Activated CD4-positive, alpha-beta T cell treated with anti-CD3 and anti-CD28 coated beads, Interleukin-2, amount 50 U/mL, for 16 hours (primary cell): ENCODE data around the gene MPPED2.

ENCODE experiments used
- DNase-seq: peaks from one replicate; pipeline ENCODE4 v3.0.0-alpha.2; 2020

Gene MPPED2

DNA sequence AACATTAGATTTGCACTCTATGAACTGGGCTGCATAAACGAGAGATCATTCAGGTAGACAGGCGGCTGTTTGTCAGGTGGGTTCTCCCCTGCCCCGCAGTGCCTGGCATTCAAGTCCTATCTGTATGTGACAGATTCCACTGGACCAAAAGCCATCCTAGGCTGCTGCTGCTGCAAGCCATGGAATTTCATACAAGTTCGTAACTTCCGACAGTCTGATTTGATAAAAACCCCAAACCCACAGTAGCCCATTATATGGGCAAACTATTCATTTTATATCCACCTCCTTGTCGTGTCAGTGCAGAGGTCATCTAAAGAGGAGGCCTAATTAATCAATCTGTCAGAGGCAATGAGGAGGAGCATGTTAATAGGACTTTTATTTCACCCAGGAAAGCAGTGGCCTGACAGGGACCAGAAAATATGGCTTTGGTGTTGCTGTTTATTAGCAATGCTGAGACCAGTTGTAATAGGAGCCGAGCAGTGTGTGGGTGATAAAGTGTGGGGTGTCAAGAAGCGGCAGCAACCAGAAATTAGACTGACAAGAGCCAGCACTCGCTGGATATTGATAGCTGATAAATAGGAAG, 139.0 kb downstream of the MPPED2 start:
- DNase-seq, result no peak

DNA sequence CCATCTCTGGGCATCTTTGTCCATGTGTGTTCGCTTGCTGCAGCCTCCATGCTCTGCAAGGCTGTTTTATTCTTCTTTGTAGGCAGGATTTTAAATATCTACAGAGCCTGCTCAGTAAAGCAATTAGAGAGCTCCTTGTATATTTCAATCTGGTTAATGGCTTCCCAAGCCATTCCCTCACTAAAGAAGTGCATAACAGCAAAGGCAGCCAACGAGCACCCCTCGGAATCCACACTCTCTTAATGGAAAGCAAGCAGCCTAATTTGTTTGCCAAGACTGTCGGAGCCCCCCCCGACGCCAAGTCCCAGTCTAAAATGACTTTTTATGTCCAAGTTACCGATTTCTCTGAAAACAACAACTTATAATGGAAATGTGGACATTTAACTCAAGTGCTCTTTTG, 139.6 kb downstream of the MPPED2 start:
- DNase-seq, result no peak

DNA sequence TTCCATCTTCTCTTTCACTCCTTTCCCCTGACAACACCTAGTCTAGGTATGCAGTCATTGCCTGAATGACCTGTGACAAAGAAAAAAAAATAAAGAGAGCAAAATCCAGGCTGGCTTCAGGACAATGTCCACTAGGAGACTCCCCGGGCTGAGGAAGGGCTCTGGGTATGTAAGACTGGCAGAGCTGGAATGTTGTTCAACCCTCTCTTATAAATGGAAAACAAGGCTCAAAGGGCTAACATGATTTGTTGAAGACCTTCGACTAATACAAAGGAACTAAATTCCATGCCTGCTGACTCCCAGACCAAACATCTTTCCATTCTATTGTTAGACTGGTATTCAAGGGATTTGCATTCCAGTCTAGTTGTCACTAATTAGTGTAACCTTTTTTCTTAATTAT, 141.1 kb downstream of the MPPED2 start:
- no peak for DNase-seq

DNA sequence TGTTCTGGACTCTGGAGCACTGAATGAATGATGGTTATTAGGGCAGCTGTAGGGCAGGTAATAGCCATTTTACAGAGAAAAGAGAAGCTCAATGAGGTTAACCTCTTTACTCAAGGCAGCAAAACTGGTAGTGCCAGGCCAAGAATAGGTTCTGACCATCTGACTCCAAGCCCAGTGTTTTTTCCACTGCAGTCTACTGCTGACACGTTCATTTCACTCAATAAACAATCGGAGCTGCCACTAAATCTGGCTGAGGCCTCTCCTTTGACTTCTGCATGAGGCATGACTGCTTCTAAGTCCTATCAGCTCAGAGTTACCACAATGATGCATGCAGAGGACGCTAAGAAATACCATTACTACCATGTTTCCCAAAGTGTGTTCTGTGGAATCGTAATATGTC, 145.6 kb downstream of the MPPED2 start:
- no peak for DNase-seq

DNA sequence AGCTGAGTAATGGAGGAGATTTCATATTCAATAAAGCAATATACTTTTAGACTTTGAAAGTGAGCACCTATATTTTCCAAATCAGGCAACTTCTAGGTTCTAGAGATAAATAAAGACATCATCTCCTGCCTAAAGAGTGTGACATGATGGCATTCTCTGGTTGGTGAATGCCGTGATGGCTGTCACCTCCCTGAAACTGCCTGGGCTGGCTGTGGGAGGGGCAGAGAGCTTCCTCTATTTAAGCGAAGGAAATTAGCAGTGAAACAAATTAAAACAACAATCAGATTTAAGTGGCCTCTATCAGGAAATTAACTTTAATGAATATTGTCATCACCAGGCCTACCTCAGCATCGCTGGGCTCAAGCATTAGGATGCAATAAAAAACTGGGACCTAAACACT, 149.4 kb downstream of the MPPED2 start:
- no peak for DNase-seq

DNA sequence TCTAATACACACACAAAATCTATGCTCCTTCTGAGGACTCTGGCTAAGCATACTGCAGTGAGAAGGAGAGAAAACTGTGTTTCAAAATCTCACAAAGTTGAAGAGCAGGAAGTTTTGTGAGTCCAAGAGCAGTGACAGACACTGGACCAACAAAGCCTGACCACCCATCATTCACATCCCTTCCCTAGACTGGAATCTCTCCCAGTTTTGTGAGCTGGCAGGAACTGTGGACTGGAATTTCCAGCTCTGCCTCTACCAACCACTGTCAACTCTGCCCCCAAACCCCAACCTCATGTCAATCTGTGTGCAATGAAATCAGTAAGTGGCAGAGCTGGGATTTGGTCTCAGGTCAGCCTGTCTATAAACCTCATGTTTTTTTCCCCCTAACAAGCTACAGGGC, 150.7 kb downstream of the MPPED2 start:
- DNase-seq, result no peak

DNA sequence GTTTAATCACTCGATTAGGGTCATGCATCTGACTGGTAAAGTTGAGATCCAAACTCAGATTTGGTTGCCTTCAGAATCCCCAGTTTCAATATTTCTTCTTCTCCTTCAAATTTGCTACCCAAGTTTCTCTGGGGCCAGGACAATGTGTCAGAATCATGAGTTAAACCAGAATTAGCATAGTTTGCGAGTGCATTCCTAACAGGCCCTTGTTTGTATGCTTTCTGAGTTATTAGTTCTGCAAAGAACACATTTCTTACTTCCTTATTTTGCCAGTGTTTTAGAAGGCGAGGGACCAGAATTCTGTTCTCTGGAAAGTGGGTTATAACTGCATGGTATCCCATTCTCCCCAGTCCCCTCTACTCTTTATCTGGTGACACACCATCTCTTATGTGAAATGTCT, 151.3 kb downstream of the MPPED2 start:
- DNase-seq, result no peak

DNA sequence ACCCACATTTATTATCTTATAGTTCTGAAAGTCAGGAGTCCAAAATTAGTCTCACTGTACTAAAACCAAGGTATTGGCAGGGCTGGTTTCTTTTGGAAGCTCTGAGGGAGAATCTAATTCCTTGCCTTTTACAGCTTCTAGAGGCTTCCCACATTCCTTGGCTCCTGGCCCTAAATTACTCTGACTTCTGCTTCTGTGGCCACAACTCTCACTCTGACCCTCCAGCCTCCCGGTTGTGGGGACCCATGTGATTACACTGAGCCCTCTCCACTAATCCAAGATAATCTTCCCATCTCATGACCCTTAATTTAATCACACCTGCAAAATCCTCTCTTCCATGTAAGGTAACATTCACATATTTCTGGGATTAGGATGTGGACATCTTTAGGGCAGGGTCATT, 152.3 kb downstream of the MPPED2 start:
- no peak for DNase-seq

DNA sequence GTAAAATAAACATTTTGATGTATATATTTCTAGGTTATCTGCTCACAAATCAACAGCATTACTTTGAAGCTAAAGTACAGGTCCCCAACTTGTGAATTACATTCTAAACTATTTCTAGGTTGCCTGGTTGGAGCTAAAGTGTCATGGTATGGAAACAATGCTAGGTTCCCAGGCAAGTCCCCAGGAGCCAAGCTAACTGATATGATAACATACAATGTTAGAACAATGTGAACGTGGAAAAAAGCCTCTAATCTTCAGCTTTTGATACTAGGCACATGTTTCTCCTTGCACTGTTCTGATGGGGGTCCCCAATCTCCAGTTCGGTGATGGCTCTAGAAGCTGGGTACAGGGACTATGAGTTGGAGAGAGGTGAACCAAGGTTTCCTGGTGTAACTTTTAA, 153.4 kb downstream of the MPPED2 start:
- DNase-seq, result no peak

DNA sequence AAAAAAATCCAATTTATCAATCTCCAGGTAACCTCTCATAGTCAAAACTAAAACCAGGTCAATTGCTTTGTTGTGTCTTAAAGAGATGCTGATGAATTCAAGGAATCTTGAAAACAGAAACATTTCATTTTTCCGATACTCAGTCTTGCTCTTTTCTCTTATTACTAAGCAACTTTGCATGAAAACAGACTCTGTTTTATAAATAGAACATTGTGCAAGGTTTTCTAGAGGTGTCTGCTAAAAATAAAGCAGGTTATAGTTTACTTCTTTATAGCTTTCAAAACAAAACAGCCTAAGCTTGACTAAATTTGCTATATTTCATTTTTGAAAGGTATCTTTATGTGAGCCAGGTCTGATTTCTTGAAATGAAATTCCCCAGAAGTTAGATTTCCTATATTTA, 154.0 kb downstream of the MPPED2 start:
- no peak for DNase-seq

DNA sequence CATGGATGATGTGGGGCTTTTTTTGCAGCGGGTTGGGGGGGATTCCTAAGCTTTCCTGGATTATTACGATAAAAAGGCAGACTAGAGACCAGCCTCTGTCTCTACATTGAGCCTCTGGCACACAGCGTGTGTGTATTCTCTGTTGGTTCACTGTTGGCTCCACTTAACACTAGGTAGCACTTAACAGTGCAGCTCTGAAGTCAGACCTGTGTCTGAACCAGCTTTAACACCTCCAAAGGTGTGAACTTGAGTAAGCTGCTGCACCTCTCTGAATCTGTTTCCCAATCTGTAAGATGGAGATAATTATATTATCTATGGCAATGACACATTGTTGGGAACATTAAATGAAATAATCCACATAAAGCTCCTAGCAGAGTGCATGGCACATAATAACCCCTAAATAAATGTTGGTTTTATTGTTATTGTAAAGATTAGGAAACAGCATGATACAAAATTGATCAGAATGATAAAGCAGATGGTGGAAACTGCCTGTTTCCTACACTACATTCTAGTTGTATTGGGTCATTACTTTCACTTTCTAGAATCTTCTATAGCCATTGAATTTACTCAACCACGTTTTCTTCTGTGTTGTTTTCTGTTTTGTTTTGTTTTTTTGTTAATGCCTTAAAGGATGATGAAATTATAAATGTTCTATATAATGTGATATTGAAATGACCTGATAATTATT, 154.9 kb downstream of the MPPED2 start:
- no peak for DNase-seq

DNA sequence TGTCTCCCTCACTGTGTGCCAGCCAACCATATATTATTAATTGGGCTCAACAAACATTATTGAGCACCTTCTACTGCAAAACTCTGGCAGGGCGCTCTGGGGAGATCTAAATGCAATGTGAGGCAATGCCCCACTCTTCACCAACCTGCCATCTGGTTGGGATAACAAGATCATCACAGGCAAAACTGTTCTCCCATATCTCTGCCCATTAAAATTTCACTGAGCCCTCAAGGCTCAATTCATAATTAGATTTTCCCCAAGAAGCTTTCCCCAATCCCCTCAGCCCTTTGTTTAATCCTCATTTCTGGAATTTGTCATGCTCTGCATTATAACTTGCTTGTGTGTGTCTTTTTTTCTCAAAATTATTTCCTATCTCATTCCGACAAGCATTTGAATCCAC, 156.6 kb downstream of the MPPED2 start:
- DNase-seq, result no peak

DNA sequence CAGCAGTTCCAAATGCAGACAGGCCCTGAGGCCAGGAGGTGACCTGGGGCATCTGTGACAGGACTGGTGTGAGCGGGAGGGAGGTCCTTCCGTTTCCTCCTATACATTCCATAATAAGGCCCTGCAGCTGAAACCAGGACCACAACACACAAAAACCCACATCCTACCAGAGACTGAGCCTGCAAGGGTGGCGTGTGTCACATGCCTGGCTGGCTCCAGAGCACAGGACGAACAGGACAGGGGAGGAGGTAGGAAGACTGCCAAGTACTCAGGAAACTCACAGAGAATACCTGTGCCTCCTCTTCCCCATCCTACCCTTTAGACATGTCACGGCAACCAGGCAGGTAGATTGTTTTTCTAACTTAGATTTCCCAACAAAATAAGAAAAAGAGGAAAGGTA, 159.4 kb downstream of the MPPED2 start:
- DNase-seq, result no peak

DNA sequence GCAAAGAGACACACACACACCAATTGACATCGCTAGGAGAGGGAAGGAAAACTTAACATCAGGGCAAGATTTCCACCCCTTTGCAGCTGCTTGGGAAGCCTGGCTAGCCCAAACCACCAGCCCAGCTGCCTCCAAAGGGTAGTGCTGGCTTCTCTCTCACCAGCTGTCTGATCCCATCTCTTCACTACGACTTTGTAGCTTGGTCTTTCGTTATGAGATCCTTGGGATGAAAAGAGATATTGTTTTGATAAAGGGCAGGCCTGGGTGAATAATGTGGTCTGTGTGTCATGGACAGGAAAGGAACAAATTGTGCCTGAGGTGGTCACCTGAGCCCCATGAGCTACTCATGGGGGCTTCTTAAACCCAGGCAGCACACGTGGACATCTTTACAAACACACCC, 161.3 kb downstream of the MPPED2 start:
- no peak for DNase-seq

DNA sequence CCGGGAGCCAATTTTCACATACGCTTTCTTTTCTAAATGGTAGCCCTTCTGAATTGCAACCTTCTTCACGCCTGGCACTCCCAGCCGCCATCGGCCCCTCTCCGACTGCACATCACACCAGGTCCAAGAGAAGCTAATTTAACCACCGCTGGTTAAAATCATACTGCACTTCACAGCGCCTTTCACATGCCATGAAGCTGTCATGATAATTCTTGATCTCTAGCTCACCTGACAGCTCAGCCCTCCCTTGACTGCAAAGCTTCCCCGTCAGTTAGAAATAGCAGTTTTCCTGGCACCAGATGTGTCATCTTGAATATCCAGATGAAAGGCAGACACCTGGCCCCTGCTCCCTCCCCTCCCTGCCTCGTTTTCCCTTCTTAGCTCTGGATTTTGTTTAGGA, 161.8 kb downstream of the MPPED2 start:
- no peak for DNase-seq

DNA sequence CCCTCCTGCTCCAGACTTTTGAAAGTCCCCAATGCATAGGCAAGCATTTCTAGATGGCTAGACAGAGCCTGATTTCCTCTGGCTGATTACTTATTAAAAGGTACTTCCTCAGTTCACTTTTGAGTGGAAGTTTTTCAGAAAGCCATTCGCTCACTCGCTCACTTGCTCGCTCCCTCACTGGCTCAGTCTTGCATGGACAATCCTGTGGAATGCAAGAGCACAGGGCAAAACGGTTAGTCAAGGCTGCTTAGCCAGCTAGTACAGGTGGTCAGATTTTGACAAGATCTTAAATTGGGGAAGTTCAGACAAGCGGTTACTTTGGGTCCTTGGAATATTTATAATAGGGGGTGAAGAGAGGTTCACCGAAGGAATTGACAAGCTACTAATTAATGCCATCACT, 162.3 kb downstream of the MPPED2 start:
- no peak for DNase-seq

DNA sequence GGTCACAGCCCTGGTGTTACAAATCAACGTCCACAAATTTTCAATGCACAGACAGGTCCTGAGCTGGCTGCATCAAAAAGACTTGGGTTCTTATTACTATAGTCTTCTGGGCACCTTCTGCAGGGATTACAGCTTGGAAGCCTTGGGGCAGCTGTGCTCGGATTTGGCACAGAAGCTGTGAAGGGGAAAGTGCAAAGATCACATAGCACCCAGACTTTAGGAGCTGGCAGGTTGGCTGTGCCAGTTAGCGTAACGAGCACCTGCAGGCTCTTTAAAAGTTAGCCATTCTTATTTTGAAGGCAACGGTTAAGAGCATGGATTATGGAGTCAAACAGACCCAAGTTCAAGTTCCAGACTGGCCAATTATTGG, 162.9 kb downstream of the MPPED2 start:
- DNase-seq, result no peak

DNA sequence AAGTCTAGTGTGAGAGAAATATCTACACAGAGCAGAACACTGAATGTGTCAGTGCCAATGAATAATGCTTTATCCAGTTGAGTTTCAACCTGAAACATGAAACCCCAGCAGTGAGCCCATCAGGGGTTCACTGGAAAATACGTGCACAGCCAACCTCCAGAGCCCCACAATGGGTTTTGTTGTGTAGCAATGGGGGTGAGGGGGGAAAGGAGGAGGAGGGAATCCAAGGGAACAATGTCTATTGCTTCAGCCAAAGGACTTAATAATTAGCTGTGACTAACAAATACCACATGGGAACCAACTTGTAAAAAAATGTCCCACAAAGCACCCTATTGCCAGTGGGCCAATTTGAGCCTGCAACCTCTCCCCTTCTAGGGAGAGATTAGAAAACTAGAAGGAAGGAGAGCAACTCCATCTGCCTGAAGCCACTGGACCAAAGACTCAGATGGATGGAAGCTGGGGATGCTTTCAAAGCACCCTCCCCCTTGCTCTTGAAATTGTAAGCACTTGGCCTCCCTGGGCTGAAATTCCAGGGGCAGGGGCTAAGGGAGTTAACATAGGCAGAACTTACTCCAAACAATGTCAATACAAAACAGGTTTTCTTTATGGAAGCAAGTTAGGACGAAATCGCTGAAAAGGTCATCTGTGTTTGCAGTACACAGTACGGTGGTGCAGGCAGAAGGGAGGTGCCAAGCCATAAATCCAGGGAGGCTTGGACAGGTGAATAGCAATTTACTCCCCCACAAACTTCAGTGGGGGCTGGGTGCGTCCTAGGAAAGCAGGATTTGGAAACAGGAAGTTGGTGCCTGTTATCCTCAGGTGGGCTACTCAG, 163.5 kb downstream of the MPPED2 start:
- no peak for DNase-seq

DNA sequence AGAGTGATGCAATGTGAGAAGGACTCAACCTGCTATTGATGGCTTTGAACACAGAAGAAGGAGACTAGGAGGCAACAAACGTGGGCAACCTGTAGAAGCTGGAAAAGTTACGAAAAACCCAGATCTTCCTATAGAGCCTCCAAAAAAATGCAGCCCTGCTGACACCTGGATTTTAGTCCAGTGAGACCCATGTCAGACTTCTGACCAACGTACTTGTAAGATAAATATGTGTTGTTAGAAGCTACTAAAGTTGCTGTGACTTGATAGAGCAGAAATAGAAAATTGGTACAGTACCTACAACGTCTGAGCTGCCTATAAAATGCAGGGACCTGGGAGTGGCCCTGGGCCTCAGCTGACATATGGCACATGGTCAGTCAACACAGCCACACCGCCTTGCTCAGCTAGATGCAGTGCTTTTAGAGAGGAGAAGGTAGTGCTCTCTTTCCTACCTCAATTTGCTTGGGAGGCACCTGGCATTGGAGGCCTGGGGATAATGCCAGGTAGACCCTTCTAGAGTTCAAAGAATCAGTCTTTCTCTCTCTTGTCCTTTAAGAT, 165.8 kb downstream of the MPPED2 start:
- no peak for DNase-seq

DNA sequence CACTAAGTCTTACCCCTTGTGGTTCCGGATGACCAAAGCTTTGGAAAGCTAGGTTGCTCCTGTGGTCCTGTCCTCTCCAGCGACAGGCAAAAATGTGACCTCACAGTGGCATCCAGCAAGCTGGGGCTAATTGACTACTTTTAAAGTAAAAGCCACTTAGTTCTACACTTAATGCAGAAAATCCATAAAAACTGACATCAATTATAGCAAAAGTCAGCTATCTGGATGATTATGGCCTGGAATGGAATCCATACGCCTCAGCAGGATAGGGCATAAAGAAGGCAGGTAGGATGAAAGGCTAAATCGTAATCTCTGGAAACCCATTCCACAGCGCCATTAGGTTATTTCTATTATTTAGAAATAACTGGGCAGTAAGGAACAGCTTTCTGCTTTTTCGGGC, 171.3 kb downstream of the MPPED2 start:
- no peak for DNase-seq

DNA sequence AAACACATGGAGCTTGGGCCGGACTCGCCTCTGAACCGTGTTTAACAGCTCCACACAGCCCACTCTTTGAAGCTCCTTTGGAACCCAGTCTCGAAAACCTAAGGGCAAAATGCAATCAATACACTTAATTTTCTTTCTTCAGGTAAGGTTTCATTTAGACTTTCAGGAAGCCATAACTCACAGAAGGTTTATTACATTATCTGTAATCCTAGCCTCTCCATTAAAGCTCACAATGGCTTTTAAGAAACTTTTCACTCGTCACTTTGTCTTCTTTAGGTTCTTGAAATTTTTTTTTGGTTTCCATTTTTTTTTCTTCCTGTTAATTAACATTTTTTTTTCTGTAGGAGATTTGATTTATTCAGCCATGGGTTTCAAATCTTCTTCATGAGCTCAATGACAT, 171.9 kb downstream of the MPPED2 start:
- DNase-seq, result no peak

DNA sequence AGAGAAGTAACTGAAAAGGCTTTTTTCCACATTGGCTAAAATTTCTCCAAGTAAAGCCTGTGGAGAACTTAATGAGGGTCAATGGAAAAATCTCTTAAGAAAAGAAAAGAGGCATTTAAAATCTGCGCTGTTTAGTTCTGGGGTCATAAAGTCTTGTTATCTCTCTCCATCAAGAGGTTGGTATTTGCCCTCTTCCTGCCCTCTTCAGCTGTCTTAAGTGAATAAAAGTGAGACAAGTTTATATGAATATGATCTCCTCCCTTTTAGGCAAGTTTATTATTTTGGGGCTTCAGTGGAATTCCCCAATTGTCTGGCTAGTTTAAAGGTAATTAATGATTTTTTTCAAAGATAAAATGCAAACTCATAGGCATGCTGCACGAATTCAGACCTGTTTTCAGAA, 173.6 kb downstream of the MPPED2 start:
- DNase-seq, result no peak

DNA sequence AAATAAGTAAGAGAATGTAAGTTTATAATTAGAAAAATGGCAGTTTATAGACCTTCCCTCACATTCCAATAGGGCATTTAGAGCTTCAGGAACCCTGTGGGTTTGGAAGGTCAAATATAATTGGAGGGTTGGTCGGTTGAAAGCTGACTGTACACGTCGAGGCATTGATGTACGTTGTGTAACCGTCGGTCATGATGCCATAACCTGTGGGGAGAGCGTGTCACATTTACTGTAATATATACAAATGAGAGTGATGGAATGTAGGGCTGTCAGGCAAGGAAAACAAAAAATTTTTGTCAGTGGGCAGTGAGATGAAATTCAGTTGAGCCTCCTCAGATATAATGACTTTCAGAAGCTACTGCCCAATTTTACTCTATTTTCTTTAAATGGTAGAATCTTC, 174.8 kb downstream of the MPPED2 start:
- DNase-seq, result no peak
